GM19372 (cell line): ENCODE results near the gene COPG1.

Experiments used
- ATAC-seq: cut with Tn5 transposase; IDR thresholded peaks from one replicate; pipeline ENCODE4 v1.9.1; 2021; ENCODE audit warnings: mild to moderate bottlenecking, low read depth, moderate library complexity; ENCODE audit not compliant: unreplicated experiment

COPG1 gene

DNA sequence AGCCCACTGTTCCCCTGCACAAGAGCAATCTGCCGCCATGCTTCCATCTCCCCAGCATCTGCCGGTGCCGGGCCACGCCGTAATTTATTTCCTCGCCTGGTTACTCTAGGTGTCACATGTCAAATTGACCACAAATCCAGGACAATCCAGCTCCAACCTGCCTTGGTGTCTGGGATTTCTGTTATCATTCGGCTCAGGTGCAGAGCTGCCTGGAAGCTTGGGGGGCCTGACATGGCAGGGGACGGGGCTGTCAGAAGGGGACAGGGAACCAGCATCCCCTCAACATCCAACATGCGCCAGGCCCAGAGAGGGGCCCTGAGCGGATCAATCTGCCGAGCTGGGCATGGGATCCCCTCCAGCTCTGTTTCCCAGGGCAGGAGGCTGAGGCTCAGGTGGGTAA lies 77.2 kb downstream of the COPG1 start:
- no peak for ATAC-seq
